ENCODE data around the gene RFX3.
A peak's percentile ranks its signal among the peaks of the same experiment; 100 is the strongest.

The RFX3 gene

DNA sequence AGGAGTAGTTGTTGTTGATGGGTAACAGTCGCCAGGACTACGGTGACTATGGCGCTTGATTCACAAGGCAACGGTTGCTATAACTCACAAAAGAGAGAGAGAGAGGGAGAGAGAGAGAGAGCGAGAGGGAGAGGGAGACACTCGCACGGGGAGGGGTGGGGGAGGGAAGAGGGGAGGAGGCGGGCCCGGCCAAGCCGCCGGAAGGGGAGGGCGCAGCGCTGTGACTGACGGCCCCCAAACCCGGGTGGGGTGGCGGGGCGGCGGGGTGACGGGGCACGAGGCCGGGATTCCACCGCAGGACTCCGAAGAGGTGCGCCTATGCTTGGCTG, at the start of gene RFX3:
Gene RFX3, minus strand, starts transcription at position 166 of the 329 bp plus-strand sequence. CDS start 130,413 bp downstream, outside the sequence.
- no peak for FAIRE-seq

DNA sequence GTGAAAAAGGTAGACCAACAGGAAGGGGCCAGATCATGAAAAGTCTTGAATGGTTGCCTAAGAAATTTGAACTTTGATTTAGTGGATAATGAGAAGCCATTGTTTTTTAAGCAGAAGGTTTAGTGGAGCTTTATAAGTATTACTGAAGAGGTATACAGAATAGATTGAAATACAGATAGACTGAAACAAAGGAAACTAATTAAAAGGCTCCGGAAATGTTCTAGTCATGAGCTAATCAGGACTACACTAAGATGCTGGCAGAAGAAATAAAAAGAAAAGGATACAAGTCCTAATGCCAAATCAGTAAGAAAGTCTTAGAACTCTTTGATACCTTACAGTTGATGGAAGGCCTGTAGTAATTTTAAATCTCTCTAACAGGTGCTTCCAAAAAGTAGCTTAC, 45.7 kb upstream of the RFX3 start:
- no peak for FAIRE-seq
- no peak for DNase-seq (ENCODE audit: low spot score)

More for the DNA sequence above, at the start of gene RFX3:
- DNase-seq (ENCODE audit: low spot score), result peak; percentile 80

DNA sequence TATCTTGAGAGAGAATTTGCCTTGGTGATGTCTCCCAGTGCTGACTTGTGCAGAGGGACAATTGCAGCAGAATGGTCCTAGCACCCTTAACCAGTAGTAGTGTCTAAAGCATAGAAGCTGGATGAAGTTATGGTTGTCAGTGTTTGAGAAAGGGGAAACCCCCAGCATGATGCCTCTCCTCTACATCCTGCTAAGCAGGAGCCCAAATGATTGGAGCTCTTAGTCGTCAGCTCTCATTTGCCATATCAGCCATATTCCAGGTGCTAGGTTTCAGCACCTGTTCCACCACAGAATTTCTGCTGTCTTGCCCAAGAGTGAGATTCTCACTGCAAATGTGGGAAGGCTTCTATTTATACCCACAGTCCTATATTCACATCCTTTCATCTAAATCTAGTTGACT, 43.7 kb upstream of the RFX3 start:
- FAIRE-seq, result no peak
- DNase-seq (ENCODE audit: low spot score), result no peak

DNA sequence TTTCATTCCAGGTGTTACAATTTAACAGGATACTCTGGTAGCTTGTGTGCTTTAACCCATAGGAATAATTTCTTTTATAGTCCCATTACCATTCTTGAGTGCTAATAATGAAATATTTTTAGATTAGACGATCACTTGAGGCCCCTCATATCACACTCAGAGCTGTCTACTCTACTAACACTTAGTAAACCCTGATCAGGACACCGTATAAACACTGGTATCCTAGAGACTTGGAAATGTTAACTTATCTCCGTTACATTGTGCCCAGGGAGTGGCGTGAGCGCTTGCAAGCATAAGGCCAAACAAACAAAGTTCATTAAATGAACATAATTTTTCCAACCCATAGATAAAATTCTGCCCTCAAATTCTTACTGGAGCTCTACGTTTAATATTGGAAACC, 42.2 kb upstream of the RFX3 start:
- FAIRE-seq (no peak), DNase-seq (ENCODE audit: low spot score) (no peak)

- FAIRE-seq (no peak), DNase-seq (ENCODE audit: low spot score) (no peak)
Observed at GRCh38 chr9:3553076-3553765, 27.4 kb upstream of the RFX3 start.

- no peak for DNase-seq (ENCODE audit: low spot score)
- FAIRE-seq, result no peak
Observed at GRCh38 chr9:3549225-3549624, 23.4 kb upstream of the RFX3 start.

GRCh38 chr9:3548648-3549047, 22.8 kb upstream of the RFX3 start:
- no peak for DNase-seq (ENCODE audit: low spot score)
- FAIRE-seq, result no peak

- DNase-seq (ENCODE audit: low spot score) (no peak), FAIRE-seq (no peak)
Observed at GRCh38 chr9:3541206-3541605, 15.4 kb upstream of the RFX3 start.

GRCh38 chr9:3534614-3535404, 9.0 kb upstream of the RFX3 start:
- FAIRE-seq (no peak), DNase-seq (ENCODE audit: low spot score) (no peak)

DNA sequence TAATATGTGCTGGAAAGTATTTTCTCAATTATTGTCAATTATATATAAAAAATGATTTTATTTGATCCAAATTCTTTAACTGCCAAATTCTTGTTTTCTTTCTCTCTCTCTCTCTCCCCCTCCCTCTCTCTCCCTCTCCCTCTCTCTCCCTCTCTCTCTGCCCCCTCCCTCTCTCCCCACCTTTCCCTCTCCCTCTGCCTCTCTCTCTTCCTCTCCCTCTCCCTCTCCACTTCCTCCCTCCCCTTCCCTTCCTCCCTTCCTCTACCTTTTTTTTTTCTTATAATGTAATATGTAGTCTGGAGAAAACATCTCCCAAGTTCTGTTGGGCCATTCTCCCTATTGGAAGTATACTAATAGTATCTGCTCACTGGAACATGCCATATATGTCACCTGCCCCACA, 6.4 kb upstream of the RFX3 start:
- DNase-seq (ENCODE audit: low spot score), result no peak
- FAIRE-seq, result no peak

DNA sequence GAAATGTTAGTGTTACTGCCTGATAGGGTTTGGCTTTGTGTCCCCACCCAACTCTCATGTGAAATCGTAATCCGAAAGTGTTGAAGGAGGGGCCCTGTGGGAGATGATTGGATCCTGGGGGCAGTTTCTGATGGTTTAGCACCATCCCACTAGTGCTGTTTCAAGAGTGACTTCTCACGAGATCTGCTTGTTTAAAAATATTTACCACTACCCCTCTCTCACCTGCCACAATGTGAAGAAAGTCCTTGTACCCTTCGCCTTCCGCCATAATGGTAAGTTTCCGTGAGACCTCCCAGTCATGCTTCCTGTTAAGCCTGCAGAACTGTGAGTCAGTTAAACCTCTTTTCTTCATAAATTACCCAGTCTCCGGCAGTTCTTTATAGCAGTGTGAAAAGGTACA, 2.6 kb upstream of the RFX3 start:
- DNase-seq (ENCODE audit: low spot score) (no peak), FAIRE-seq (no peak)

- FAIRE-seq, result no peak
- DNase-seq (ENCODE audit: low spot score), result peak; percentile 4
Observed at GRCh38 chr9:3526997-3527940, 1.5 kb upstream of the RFX3 start.

- no peak for FAIRE-seq
- peak; percentile 68 for DNase-seq (ENCODE audit: low spot score)
Observed at GRCh38 chr9:3526165-3526996, 580 bp upstream of the RFX3 start.

- FAIRE-seq (no peak), DNase-seq (ENCODE audit: low spot score) (no peak)
Observed at GRCh38 chr9:3525096-3525835, 535 bp downstream of the RFX3 start.

GRCh38 chr9:3521966-3522365, 3.8 kb downstream of the RFX3 start:
- FAIRE-seq (no peak), DNase-seq (ENCODE audit: low spot score) (no peak)

DNA sequence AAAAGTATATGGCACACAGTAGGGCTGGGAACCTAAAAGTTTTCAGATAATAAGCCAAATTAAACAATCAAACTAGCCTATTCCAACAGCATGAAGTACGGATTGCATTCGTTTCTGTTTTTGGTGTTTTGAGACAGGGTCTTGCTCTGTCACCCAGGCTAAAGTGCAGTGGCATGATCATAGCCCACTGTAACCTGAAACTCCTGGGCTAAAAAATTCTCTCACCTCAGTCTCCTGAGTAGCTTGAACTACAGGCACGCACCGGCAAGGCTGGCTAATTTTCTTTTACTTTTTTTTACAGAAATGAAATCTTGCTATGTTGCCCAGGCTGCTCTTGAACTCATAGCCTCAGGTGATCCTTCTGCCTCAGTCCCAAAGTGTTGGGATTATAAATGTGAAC, 5.2 kb downstream of the RFX3 start:
- FAIRE-seq, result no peak
- no peak for DNase-seq (ENCODE audit: low spot score)

GRCh38 chr9:3517377-3518048, 8.3 kb downstream of the RFX3 start:
- no peak for DNase-seq (ENCODE audit: low spot score)
- no peak for FAIRE-seq

DNA sequence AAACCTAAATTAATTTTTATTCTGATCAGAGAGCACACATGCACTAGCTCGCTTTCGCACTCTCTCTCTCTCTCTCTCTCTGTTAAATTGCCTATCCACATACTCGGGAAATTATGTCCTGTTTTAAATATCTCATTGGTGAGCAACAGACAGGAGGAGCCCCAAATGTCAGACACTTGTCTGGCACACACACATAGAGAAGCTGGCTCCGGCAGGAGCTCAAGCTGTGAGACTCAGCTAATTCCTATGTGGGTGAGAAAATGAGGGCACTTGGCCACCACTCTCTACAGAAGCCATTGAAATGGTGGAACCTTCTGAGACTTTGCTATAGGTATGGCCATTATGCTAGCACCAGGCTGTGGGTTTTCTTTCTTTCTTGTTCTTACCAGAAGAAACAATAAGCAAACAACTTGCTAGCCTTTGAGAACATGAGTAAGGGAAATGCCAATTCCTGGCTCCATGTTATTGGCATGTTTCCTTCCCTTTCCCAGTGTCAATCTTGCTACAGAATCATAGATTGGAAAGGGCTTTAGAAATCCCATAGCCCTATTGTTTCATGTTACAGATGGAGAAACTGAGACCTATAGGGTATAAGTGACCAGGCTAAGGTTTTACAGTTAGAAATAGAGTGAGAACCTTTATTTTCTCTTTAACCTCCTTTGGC, 9.0 kb downstream of the RFX3 start:
- FAIRE-seq (no peak), DNase-seq (ENCODE audit: low spot score) (no peak)

DNA sequence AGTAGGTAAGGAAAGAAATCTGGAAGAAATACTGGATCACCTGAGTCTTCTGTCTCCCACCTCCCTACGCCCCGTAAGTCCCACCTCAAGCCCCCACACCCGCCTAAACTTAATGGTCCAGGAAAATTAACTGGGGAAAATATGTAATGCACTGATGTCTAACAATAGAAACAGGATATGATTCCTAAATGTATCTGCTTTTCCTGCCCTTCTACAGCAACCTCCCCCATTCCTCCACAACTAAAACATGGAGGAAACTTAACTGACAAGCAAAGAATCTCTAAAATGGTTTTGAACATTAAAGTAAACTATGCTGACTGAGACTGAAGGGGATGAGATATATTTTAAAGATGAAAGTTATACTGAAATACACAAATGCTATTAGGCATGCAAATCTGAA, 10.4 kb downstream of the RFX3 start:
- FAIRE-seq (no peak), DNase-seq (ENCODE audit: low spot score) (no peak)
